T-helper 1 cell treated with Interleukin-12 subunit alpha and Interleukin-12 subunit beta and Interleukin-4 antibody, amounts not matched to agents 30 μg/mL and 1 μg/mL, for 36 hours (primary cell): ENCODE measurements around the gene BAZ2B.

Experiments used
- H3K27ac Mint-ChIP-seq: one replicate; pipeline ENCODE4 v1.8.0; 2021; ENCODE audit warnings: mild to moderate bottlenecking, mixed read lengths
- H3K27me3 Mint-ChIP-seq: one replicate; pipeline ENCODE4 v1.8.0; 2021; ENCODE audit warnings: low read depth, mixed read lengths
- H3K36me3 Mint-ChIP-seq: one replicate; pipeline ENCODE4 v1.8.0; 2021; ENCODE audit warnings: low read depth, mixed read lengths
- H3K4me1 Mint-ChIP-seq: one replicate; pipeline ENCODE4 v1.8.0; 2021; ENCODE audit warnings: low read depth, mixed read lengths
- H3K4me3 Mint-ChIP-seq: one replicate; pipeline ENCODE4 v1.8.0; 2021; ENCODE audit warnings: mild to moderate bottlenecking, moderate library complexity, mixed read lengths
- H3K9me3 Mint-ChIP-seq: one replicate; pipeline ENCODE4 v1.8.0; 2021; ENCODE audit warnings: mixed read lengths

Gene BAZ2B

DNA sequence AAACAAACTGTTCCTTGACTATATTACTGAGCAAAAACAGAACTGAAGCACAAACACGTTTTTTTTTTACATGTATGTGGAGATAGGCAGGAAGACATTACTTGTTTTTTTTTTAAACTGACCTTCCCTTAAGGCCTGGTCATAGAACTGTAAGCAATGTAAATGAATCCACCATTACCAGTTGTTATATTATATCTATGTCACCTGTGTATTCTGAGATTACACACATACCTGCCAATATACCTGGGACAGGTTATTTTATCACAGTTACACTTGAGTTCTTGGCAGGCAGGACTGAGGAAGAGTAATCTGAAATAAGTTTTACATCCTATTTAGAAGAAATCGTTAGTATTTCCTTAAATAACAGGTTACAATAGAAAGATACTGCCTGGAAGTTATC lies 155.3 kb downstream of the BAZ2B start:
- H3K27me3 Mint-ChIP-seq: no peaks in the 10 kb centered on the region
- H3K36me3 Mint-ChIP-seq: no peaks in the 10 kb centered on the region
- H3K27ac Mint-ChIP-seq: no peak overlapping the region
- H3K9me3 Mint-ChIP-seq: no peaks in the 10 kb centered on the region
- H3K4me3 Mint-ChIP-seq: no peak overlapping the region
- peaks cover 6% of the 10 kb centered on the region for H3K4me1 Mint-ChIP-seq

DNA sequence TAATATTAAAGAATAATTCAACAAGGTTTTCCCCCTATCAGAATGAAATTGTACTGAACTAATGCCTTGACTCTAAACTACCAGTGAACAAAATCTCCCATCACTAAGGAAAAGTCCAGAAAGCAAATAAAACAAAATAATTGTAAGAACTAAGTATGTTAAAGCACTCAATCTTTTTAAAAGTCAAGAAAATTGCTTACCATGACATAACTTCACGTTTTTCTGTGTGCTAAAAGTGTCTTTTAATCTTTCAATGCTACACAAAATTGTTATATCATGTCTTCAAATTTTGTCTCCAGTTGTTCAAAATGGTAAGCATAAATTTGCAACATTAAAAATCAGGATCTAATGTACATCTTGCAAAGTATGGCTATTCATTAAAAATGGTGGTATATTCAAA lies 156.1 kb downstream of the BAZ2B start:
- no peaks in the 10 kb centered on the region for H3K36me3 Mint-ChIP-seq
- H3K27ac Mint-ChIP-seq: no peak overlapping the region
- H3K4me3 Mint-ChIP-seq: no peak overlapping the region
- H3K4me1 Mint-ChIP-seq: peaks cover 9% of the 10 kb centered on the region
- H3K27me3 Mint-ChIP-seq: no peaks in the 10 kb centered on the region
- H3K9me3 Mint-ChIP-seq: no peaks in the 10 kb centered on the region

- Mint-ChIP-seq H3K27me3 (no peaks in the 10 kb centered on the region), H3K4me1 (peaks cover 10% of the 10 kb centered on the region), H3K9me3 (no peaks in the 10 kb centered on the region), H3K36me3 (no peaks in the 10 kb centered on the region), H3K27ac (no peak overlapping the region), H3K4me3 (no peak overlapping the region)
Observed at GRCh38 chr2:159459279-159459678, 157.1 kb downstream of the BAZ2B start.

GRCh38 chr2:159457589-159457988 lies 158.8 kb downstream of the BAZ2B start:
- H3K4me1 Mint-ChIP-seq: peaks cover 10% of the 10 kb centered on the region
- H3K27me3 Mint-ChIP-seq: no peaks in the 10 kb centered on the region
- no peaks in the 10 kb centered on the region for H3K9me3 Mint-ChIP-seq
- no peak overlapping the region for H3K27ac Mint-ChIP-seq
- no peaks in the 10 kb centered on the region for H3K36me3 Mint-ChIP-seq
- H3K4me3 Mint-ChIP-seq: no peak overlapping the region

DNA sequence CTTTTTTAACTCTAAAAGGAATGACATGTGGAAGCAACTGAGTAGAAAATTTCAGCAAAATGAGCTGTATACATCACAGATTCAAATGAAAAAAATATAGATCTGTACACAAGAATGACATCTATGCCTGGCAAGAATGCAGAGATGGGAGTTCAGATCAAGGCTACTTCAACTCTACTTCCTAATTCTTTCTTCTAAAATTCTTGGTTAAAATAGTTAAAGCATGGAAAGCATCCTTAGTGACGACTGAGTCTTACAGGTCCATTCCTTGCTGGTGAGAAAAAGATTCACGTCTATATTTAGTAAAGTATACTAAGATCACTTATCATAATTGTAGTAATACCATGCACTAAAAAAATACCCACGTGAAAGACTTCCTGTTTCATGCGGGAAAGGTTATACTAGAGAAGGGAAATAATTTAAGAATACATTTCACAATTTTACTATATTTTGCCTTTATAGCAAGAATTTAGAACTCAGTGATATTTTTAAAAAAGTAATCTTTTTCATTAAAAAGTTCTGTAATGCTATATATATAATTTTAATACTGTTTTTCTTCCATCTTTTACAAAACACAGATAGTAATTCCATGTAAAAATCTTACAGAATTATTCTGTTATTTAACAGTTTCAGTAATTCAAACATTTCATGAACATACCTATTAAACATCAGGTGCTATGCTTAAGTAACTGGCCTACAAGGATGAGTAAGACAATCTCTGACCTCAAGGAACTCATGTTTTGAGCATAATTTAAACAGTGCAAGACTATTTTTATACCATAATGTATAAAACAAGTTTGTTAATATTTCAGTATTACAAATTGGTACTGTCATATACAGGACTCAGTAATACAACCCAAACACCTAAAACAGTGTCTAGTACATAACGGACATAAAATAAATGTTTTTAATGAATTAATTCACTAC lies 159.6 kb downstream of the BAZ2B start:
- Mint-ChIP-seq H3K9me3 (no peaks in the 10 kb centered on the region), H3K4me3 (no peak overlapping the region), H3K27ac (no peak overlapping the region), H3K4me1 (peaks cover 10% of the 10 kb centered on the region), H3K36me3 (no peaks in the 10 kb centered on the region), H3K27me3 (no peaks in the 10 kb centered on the region)

- H3K27me3 Mint-ChIP-seq: no peaks in the 10 kb centered on the region
- no peaks in the 10 kb centered on the region for H3K36me3 Mint-ChIP-seq
- H3K27ac Mint-ChIP-seq: no peak overlapping the region
- no peak overlapping the region for H3K4me3 Mint-ChIP-seq
- H3K9me3 Mint-ChIP-seq: no peaks in the 10 kb centered on the region
- H3K4me1 Mint-ChIP-seq: peaks cover 10% of the 10 kb centered on the region
Observed at GRCh38 chr2:159455330-159455918, 160.9 kb downstream of the BAZ2B start.

GRCh38 chr2:159454185-159454584 lies 162.2 kb downstream of the BAZ2B start:
- Mint-ChIP-seq H3K4me1 (peaks cover 10% of the 10 kb centered on the region), H3K27me3 (no peaks in the 10 kb centered on the region), H3K4me3 (no peak overlapping the region), H3K9me3 (no peaks in the 10 kb centered on the region), H3K27ac (no peak overlapping the region), H3K36me3 (no peaks in the 10 kb centered on the region)

DNA sequence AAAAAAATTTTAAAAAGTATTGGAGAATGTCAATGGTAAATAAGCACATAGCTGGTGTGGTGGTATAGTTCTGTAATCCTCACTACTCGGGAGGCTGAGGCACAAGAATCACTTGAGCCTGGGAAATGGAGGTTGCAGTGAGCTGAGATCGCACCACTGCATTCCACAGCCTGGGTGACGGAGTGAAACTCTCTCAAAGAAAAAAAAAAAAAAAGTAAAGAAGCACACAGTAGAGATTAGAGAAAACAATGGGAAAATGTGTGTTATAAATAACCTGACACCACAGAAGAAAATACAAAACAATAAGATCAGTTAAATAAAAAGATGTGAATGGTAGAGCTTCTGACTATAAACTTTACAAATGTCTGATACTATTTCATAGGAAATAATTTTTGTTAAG lies 166.2 kb downstream of the BAZ2B start:
- Mint-ChIP-seq H3K9me3 (no peaks in the 10 kb centered on the region), H3K4me3 (no peak overlapping the region), H3K27me3 (no peaks in the 10 kb centered on the region), H3K36me3 (no peaks in the 10 kb centered on the region), H3K4me1 (no peaks in the 10 kb centered on the region), H3K27ac (no peak overlapping the region)

DNA sequence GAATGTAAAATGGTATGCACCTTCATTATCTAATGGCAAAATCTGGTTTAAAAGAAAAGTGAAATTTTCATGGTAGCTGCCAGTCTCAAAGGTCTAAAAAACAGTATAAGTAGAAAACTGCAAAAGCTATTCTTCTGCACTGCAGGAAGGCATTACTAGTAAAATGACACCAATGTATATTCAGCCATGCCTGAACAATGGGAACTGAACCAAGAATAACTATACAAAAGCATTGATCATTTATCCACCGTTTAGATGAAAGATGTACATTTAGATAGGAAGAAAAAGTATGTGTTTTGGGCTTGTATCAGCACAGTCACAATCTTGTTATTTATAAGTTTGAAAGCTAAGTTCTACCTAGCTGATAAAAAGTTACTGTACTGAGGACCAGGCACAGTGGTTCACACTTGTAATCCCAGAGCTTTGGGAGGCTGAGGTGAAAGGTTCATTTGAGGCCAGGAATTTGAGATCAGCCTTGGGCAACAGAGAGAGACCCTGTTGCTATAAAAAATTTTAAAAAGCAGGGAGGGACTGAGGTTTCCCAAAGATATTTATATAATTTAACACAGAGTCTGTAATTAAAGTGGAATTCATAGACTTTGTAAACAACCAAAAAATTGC lies 166.7 kb downstream of the BAZ2B start:
- Mint-ChIP-seq H3K36me3 (no peaks in the 10 kb centered on the region), H3K4me1 (no peaks in the 10 kb centered on the region), H3K4me3 (no peak overlapping the region), H3K27ac (no peak overlapping the region), H3K9me3 (no peaks in the 10 kb centered on the region), H3K27me3 (no peaks in the 10 kb centered on the region)

GRCh38 chr2:159446817-159447216 lies 169.5 kb downstream of the BAZ2B start:
- H3K36me3 Mint-ChIP-seq: no peaks in the 10 kb centered on the region
- H3K9me3 Mint-ChIP-seq: no peaks in the 10 kb centered on the region
- no peak overlapping the region for H3K27ac Mint-ChIP-seq
- no peak overlapping the region for H3K4me3 Mint-ChIP-seq
- H3K4me1 Mint-ChIP-seq: no peaks in the 10 kb centered on the region
- no peaks in the 10 kb centered on the region for H3K27me3 Mint-ChIP-seq

- no peaks in the 10 kb centered on the region for H3K27me3 Mint-ChIP-seq
- H3K9me3 Mint-ChIP-seq: no peaks in the 10 kb centered on the region
- no peaks in the 10 kb centered on the region for H3K36me3 Mint-ChIP-seq
- H3K4me3 Mint-ChIP-seq: no peak overlapping the region
- H3K4me1 Mint-ChIP-seq: no peaks in the 10 kb centered on the region
- no peak overlapping the region for H3K27ac Mint-ChIP-seq
Observed at GRCh38 chr2:159446201-159446600, 170.1 kb downstream of the BAZ2B start.

DNA sequence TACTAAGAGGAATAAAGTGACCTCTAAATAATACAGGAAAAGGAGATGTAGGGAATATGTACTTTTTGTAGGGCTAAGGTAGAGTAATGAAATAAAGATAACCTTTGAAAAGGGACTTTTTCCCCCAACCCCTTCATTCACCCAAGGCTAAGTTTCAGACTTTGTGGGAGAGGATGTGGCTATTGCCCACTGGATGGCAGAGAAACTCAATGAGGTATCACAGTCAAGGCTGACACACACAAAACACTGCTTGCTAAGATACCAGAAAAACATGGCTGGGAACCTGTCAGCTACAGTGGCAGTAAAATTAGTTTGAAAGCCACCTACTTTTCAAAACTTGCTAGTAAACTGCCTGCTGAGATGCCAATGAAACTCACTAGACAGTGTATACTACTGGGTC lies 171.0 kb downstream of the BAZ2B start:
- no peaks in the 10 kb centered on the region for H3K4me1 Mint-ChIP-seq
- H3K27ac Mint-ChIP-seq: no peak overlapping the region
- H3K9me3 Mint-ChIP-seq: no peaks in the 10 kb centered on the region
- H3K4me3 Mint-ChIP-seq: no peak overlapping the region
- no peaks in the 10 kb centered on the region for H3K36me3 Mint-ChIP-seq
- H3K27me3 Mint-ChIP-seq: no peaks in the 10 kb centered on the region

DNA sequence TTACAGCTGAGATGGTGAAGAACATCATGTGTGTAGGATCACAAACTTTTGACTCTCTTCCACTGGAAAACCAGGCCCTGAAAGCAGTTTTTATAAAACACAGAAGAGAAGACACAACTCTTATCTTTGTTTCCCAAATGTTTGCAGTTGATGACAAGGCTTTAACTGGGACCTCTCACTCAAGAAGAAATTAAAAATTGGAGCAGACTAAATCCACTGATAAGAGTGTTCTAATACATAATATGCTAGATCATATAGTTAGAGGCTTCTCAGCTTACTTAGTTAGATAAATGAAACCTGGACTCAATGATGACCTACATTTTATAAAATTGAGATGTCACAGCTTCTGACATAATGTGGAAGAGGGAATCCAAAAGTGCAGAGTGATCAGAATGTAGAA lies 171.6 kb downstream of the BAZ2B start:
- no peak overlapping the region for H3K4me3 Mint-ChIP-seq
- no peaks in the 10 kb centered on the region for H3K36me3 Mint-ChIP-seq
- no peaks in the 10 kb centered on the region for H3K4me1 Mint-ChIP-seq
- no peaks in the 10 kb centered on the region for H3K9me3 Mint-ChIP-seq
- no peak overlapping the region for H3K27ac Mint-ChIP-seq
- H3K27me3 Mint-ChIP-seq: no peaks in the 10 kb centered on the region

- H3K9me3 Mint-ChIP-seq: no peaks in the 10 kb centered on the region
- no peaks in the 10 kb centered on the region for H3K36me3 Mint-ChIP-seq
Observed at GRCh38 chr2:159442159-159442852, 174.0 kb downstream of the BAZ2B start.

More at GRCh38 chr2:159442159-159442852, 174.0 kb downstream of the BAZ2B start:
- H3K4me1 Mint-ChIP-seq: no peaks in the 10 kb centered on the region
- no peak overlapping the region for H3K27ac Mint-ChIP-seq
- H3K27me3 Mint-ChIP-seq: no peaks in the 10 kb centered on the region
- H3K4me3 Mint-ChIP-seq: no peak overlapping the region
